Esophagus squamous epithelium (tissue), 5 donors: Measurements from ENCODE around the gene RNF168. TPM values are rescaled to one million over a fixed set of nuclear protein-coding genes. Genes with fewer than 3 reads are reported as not detected.

Experiments
- DNase-seq: peaks from one replicate; lab custom pipeline; 2025; lab: John Stamatoyannopoulos, UW
- H3K27ac ChIP-seq, 4 donors: fragments of 200-600 bp; sonication (generic); one replicate each; pipeline ENCODE4 v1.5.1; 2016 to 2019; ENCODE audit warnings: mild to moderate bottlenecking in 1 of 4
- H3K27me3 ChIP-seq, 4 donors: fragments of 200-600 bp; sonication (generic); 1 replicate in 3 of 4; 2 replicates in 1 of 4; pipeline versions ENCODE4 v1.5.1 to v1.6.0; 2017 to 2021; ENCODE audit warnings: antibody characterized with exemption in 1 of 4
- H3K36me3 ChIP-seq, 3 donors: fragments of 200-600 bp; sonication (generic); one replicate each; pipeline ENCODE4 v1.5.1; 2016 to 2019
- H3K4me1 ChIP-seq, 3 donors: fragments of 200-600 bp; sonication (generic); one replicate each; pipeline ENCODE4 v1.5.1; 2017 to 2019
- H3K4me3 ChIP-seq, 4 donors: fragments of 200-600 bp; sonication (generic); 1 replicate in 3 of 4; 2 replicates in 1 of 4; pipeline ENCODE4 v1.5.1; 2016 to 2019; ENCODE audit warnings: mild to moderate bottlenecking in 2 of 4, moderate library complexity in 1 of 4
- H3K9me3 ChIP-seq, 3 donors: fragments of 200-600 bp; sonication (generic); one replicate each; pipeline ENCODE4 v1.5.1; 2016 to 2019
- CTCF ChIP-seq, 6 experiments: fragments of 450-650 bp in 4 of 6; fragments of 200-600 bp in 2 of 6; sonication (generic) in 2 of 6; IDR thresholded peaks; one replicate each; pipeline ENCODE4 v1.5.1; 2016 to 2019; ENCODE audit warnings: antibody characterized with exemption in 6 of 6, mild to moderate bottlenecking in 4 of 6, moderate library complexity in 4 of 6
- POLR2A ChIP-seq, 4 donors: fragments of 450-650 bp; IDR thresholded peaks; one replicate each; pipeline ENCODE4 v1.6.1; 2017; ENCODE audit warnings: antibody characterized with exemption in 4 of 4, mild to moderate bottlenecking in 4 of 4, moderate library complexity in 3 of 4
- WGBS, 2 donors: methylation state at CpG; one replicate each; pipeline ENCODE4 v1.1.5; 2018; 5-methylcytosine and 5-hydroxymethylcytosine counted together
- intact Hi-C: fragments of 100-400 bp; cut with DNase I; formaldehyde crosslinking; loops from one replicate; pipeline ENCODE4 v1.15.0; 2022
- total RNA-seq, 4 donors: library from RNA; depleted of rRNA; stranded (reverse); fragments of >200 nt; gene quantifications; one replicate each; pipeline ENCODE4 v1.1.0, GENCODE V29; 2016
- donor health status: DM: yes; HTN: yes; CAD: no.

Gene RNF168
- total RNA-seq, 4 donors from 2014 or later = 13.0 to 23.8 (median 19.6) TPM

GRCh38 chr3:196544491-196544992 is 41.0 kb upstream of the RNF168 start:
- H3K9me3 ChIP-seq = peaks cover 0 to 7% (median 2%) of the 10 kb centered on the region in 3 donors
- no peaks in the 10 kb centered on the region for H3K36me3 ChIP-seq
- no peaks in the 10 kb centered on the region for H3K27me3 ChIP-seq
- intact Hi-C loops = no loop called here
- DNase-seq = no peak
- H3K27ac ChIP-seq = no peak overlapping the region
- no peak overlapping the region for H3K4me3 ChIP-seq
- peaks cover 0 to 4% (median 0%) of the 10 kb centered on the region in 3 donors for H3K4me1 ChIP-seq
- 90 to 92% methylated on average over 2 of the region's 2 CpGs for WGBS, 2 donors
- TF ChIP-seq CTCF (IDR thresholded peaks at IDR 0.05) = no peak
- no peak for TF ChIP-seq POLR2A (IDR thresholded peaks at IDR 0.05)

GRCh38 chr3:196541684-196542445 is 38.3 kb upstream of the RNF168 start:
- DNase-seq = no peak
- no peak for TF ChIP-seq CTCF (IDR thresholded peaks at IDR 0.05)
- no peak for TF ChIP-seq POLR2A (IDR thresholded peaks at IDR 0.05)
- H3K4me3 ChIP-seq = no peak overlapping the region
- no peaks in the 10 kb centered on the region for H3K27me3 ChIP-seq
- H3K4me1 ChIP-seq = peaks cover 0 to 14% (median 3%) of the 10 kb centered on the region in 3 donors
- WGBS, 2 donors = 74 to 81% methylated on average over 6 of the region's 6 CpGs
- H3K9me3 ChIP-seq = no peaks in the 10 kb centered on the region
- peak overlapping the region in 1 of 4 donors; percentile 36 for H3K27ac ChIP-seq
- intact Hi-C loops = no loop called here
- H3K36me3 ChIP-seq = no peaks in the 10 kb centered on the region

GRCh38 chr3:196537319-196537984 is 33.9 kb upstream of the RNF168 start:
- TF ChIP-seq POLR2A (IDR thresholded peaks at IDR 0.05) (no peak), CTCF (IDR thresholded peaks at IDR 0.05) (peak; percentile 39 to 83 (median 65))
- Histone ChIP-seq H3K36me3 (no peaks in the 10 kb centered on the region), H3K27me3 (no peaks in the 10 kb centered on the region), H3K4me1 (peaks cover 0 to 12% (median 3%) of the 10 kb centered on the region in 3 donors), H3K27ac (peak overlapping the region in 3 of 4 donors; percentile 29 to 65 (median 38)), H3K9me3 (no peaks in the 10 kb centered on the region), H3K4me3 (no peak overlapping the region)
- DNase-seq = no peak
- WGBS, 2 donors = 37 to 38% methylated on average over 11 to 17 of the region's 18 CpGs
- intact Hi-C loops = no loop called here

- H3K36me3 ChIP-seq = no peaks in the 10 kb centered on the region
- no peaks in the 10 kb centered on the region for H3K9me3 ChIP-seq
- peaks cover 7 to 23% (median 7%) of the 10 kb centered on the region in 3 donors for H3K4me1 ChIP-seq
- no peak for DNase-seq
- WGBS, 2 donors = 43 to 63% methylated on average over 13 to 14 of the region's 14 CpGs
- no peaks in the 10 kb centered on the region for H3K27me3 ChIP-seq
- TF ChIP-seq POLR2A (IDR thresholded peaks at IDR 0.05) (no peak), CTCF (IDR thresholded peaks at IDR 0.05) (no peak)
- H3K4me3 ChIP-seq = no peak overlapping the region
- intact Hi-C loops = no loop called here
- no peak overlapping the region for H3K27ac ChIP-seq
Observed at GRCh38 chr3:196533260-196533681, 29.7 kb upstream of the RNF168 start.

GRCh38 chr3:196531418-196531817 is 27.9 kb upstream of the RNF168 start:
- H3K36me3 ChIP-seq = no peaks in the 10 kb centered on the region
- H3K27me3 ChIP-seq = no peaks in the 10 kb centered on the region
- TF ChIP-seq POLR2A (IDR thresholded peaks at IDR 0.05) (no peak), CTCF (IDR thresholded peaks at IDR 0.05) (no peak)
- H3K4me1 ChIP-seq = peaks cover 5 to 21% (median 12%) of the 10 kb centered on the region in 3 donors
- H3K9me3 ChIP-seq = no peaks in the 10 kb centered on the region
- H3K27ac ChIP-seq = no peak overlapping the region
- H3K4me3 ChIP-seq = no peak overlapping the region
- WGBS, 2 donors = 30 to 41% methylated on average over 4 of the region's 4 CpGs
- no peak for DNase-seq
- intact Hi-C loops = no loop called here
